Endothelial cell of umbilical vein (primary cell): ENCODE results near the gene EPS8. TPM values are rescaled to one million over a fixed set of nuclear protein-coding genes. Genes with fewer than 3 reads are reported as not detected.
"Not testable (repeated sequence)": the region's sequence is repeated elsewhere in the genome, so short reads cannot be mapped to it uniquely, and the experiment has no call there.

Experiments used
- BruUV-seq: library from RNA; stranded (reverse); fragments of 400-500 nt; replicated peaks from 2 replicates; lab custom pipeline; 2021; lab: Mats Ljungman, UMichigan
- CTCF ChIA-PET: fragments of 300-600, 350-600 bp; sonication (Branson Sonifier 250); formaldehyde crosslinking; loops from one replicate; lab custom pipeline; 2021; ENCODE audit warnings: antibody characterized with exemption, inconsistent platforms; lab: Charles Lee
- POLR2A ChIA-PET: fragments of 300-600, 350-600 bp; sonication (Branson Sonifier 250); formaldehyde crosslinking; loops from one replicate; lab custom pipeline; 2021; ENCODE audit warnings: antibody characterized with exemption, inconsistent platforms; lab: Charles Lee
- DNase-seq: peaks from one replicate; pipeline ENCODE4 v3.0.0-alpha.2; 2011; ENCODE audit warnings: low read depth, low spot score
- FAIRE-seq: peaks from 2 replicates; lab custom pipeline; 2011; peaks lifted over from hg19 to GRCh38; lab: Jason Lieb, UNC
- H2AFZ ChIP-seq: 2 replicates; pipeline ENCODE4 v1.6.0; 2012; ENCODE audit warnings: low read depth, low read length, control low read depth, inconsistent platforms
- H3K27ac ChIP-seq: 2 replicates; pipeline ENCODE4 v1.5.1; 2011; ENCODE audit warnings: low read depth, mild to moderate bottlenecking, control low read depth, low read length, moderate library complexity; ENCODE audit not compliant: insufficient read depth
- H3K27me3 ChIP-seq, 2 experiments: 2 replicates each; pipeline versions ENCODE4 v1.6.0 to v1.6.1; 2011; ENCODE audit warnings: low read length in 2 of 2, mixed read lengths in 1 of 2; ENCODE audit not compliant: control insufficient read depth in 2 of 2, insufficient read depth in 2 of 2
- H3K36me3 ChIP-seq, 2 experiments: 2 replicates in 1 of 2; 3 replicates in 1 of 2; pipeline ENCODE4 v1.5.1; 2011; ENCODE audit warnings: low read length in 2 of 2, mild to moderate bottlenecking in 1 of 2, moderate library complexity in 1 of 2; ENCODE audit not compliant: control insufficient read depth in 2 of 2, insufficient read depth in 2 of 2; ENCODE audit errors: extremely low read depth in 1 of 2
- H3K4me1 ChIP-seq: 3 replicates; pipeline ENCODE4 v1.5.1; 2011; ENCODE audit warnings: mild to moderate bottlenecking, low read length; ENCODE audit not compliant: control insufficient read depth, insufficient read depth; ENCODE audit errors: extremely low read depth
- H3K4me2 ChIP-seq: 2 replicates; pipeline ENCODE4 v1.6.1; 2011; ENCODE audit warnings: low read length, control low read depth, mixed read lengths; ENCODE audit not compliant: insufficient read depth
- H3K4me3 ChIP-seq, 3 experiments: fragments of 200-600 bp in 1 of 3; sonication (generic), shearing (Covaris generic) in 1 of 3; replicated peaks in 1 of 3; 2 replicates each; pipeline ENCODE4 v1.5.1; 2011 to 2016; ENCODE audit warnings: control low read depth in 3 of 3, low read length in 3 of 3, mild to moderate bottlenecking in 2 of 3, inconsistent platforms in 1 of 3, low read depth in 1 of 3, moderate library complexity in 1 of 3; ENCODE audit not compliant: insufficient read depth in 1 of 3
- H3K79me2 ChIP-seq: 2 replicates; pipeline ENCODE4 v1.6.0; 2012; ENCODE audit warnings: low read length, inconsistent platforms; ENCODE audit not compliant: control insufficient read depth, insufficient read depth
- H3K9ac ChIP-seq: replicated peaks from 2 replicates; pipeline ENCODE3; 2011; ENCODE audit warnings: low read length, control low read depth; ENCODE audit not compliant: insufficient read depth; ENCODE audit errors: extremely low read depth
- H3K9me1 ChIP-seq: replicated peaks from 3 replicates; pipeline ENCODE4 v1.6.0; 2011; ENCODE audit warnings: mild to moderate bottlenecking, low read length; ENCODE audit not compliant: control insufficient read depth, insufficient read depth; ENCODE audit errors: extremely low read depth
- H3K9me3 ChIP-seq: replicated peaks from 2 replicates; pipeline ENCODE4 v1.5.1; 2012; ENCODE audit warnings: low read length, inconsistent platforms; ENCODE audit not compliant: control insufficient read depth, insufficient read depth
- H4K20me1 ChIP-seq: replicated peaks from 2 replicates; pipeline ENCODE3; 2011; ENCODE audit warnings: mild to moderate bottlenecking, low read length; ENCODE audit not compliant: control insufficient read depth, insufficient read depth; ENCODE audit errors: extremely low read depth
- CTCF ChIP-seq, 2 donors: IDR thresholded peaks; 1 replicate in 1 of 2; 2 replicates in 1 of 2; pipeline ENCODE4 v1.5.1; 2011; ENCODE audit warnings: low read length in 2 of 2, mild to moderate bottlenecking in 2 of 2, moderate library complexity in 2 of 2, control low read depth in 1 of 2, inconsistent platforms in 1 of 2, low read depth in 1 of 2; ENCODE audit not compliant: insufficient read depth in 1 of 2; ENCODE audit errors: extremely low read depth in 1 of 2
- EZH2 ChIP-seq: IDR thresholded peaks from 2 replicates; pipeline ENCODE4 v1.6.1; 2012; ENCODE audit warnings: borderline replicate concordance, low read depth, mild to moderate bottlenecking, moderate library complexity, low read length, inconsistent platforms; ENCODE audit not compliant: severe bottlenecking
- FOS ChIP-seq: IDR thresholded peaks from 2 replicates; pipeline ENCODE4 v1.6.1; 2011; ENCODE audit warnings: mild to moderate bottlenecking, low read length, moderate library complexity, borderline replicate concordance; ENCODE audit not compliant: insufficient read depth
- GATA2 ChIP-seq: IDR thresholded peaks from 2 replicates; pipeline ENCODE4 v1.7.0; 2011; ENCODE audit warnings: low read depth, mild to moderate bottlenecking, moderate library complexity, mixed read lengths, low read length; ENCODE audit not compliant: insufficient read length, insufficient read depth
- JUN ChIP-seq: IDR thresholded peaks from 2 replicates; pipeline ENCODE4 v1.6.1; 2011; ENCODE audit warnings: borderline replicate concordance, low read depth; ENCODE audit not compliant: insufficient read length, insufficient read depth
- MAX ChIP-seq: IDR thresholded peaks from 2 replicates; pipeline ENCODE4 v1.6.1; 2011; ENCODE audit not compliant: insufficient read depth, insufficient read length
- MYC ChIP-seq: IDR thresholded peaks from one replicate; pipeline ENCODE4 v1.6.1; 2011; ENCODE audit warnings: mild to moderate bottlenecking, low read depth, low read length
- POLR2A ChIP-seq: IDR thresholded peaks from 2 replicates; pipeline ENCODE4 v1.6.1; 2012; ENCODE audit warnings: low read depth, mild to moderate bottlenecking, control low read depth, low read length
- POLR2AphosphoS5 ChIP-seq: IDR thresholded peaks from 2 replicates; pipeline ENCODE4 v1.6.1; 2012; ENCODE audit warnings: low read depth, mild to moderate bottlenecking, control low read depth, low read length, moderate library complexity; ENCODE audit not compliant: insufficient read depth
- dilution Hi-C: fragments of 300-500 bp; cut with MboI; formaldehyde crosslinking; loops from one replicate; pipeline ENCODE4 v1.15.0; 2019; ENCODE audit warnings: low sequenced_read_pairs; ENCODE audit not compliant: extremely low pct_ligation_motif_present
- intact Hi-C: fragments of 100-400 bp; cut with micrococcal nuclease; formaldehyde crosslinking; loops from one replicate; pipeline ENCODE4 v1.10.0; 2022
- polyA plus RNA-seq, 4 experiments: library from polyadenylated mRNA; depleted of rRNA in 3 of 4; stranded (reverse) in 3 of 4; unstranded in 1 of 4; fragments of >200 nt; gene quantifications; 2 replicates each; pipeline versions ENCODE4 v1.2.1 to v1.2.3, GENCODE V29; 2011 to 2012; ENCODE audit warnings: missing spikeins in 1 of 4
- total RNA-seq: library from RNA; stranded (reverse); gene quantifications from 2 replicates; pipeline ENCODE4 v1.2.3, GENCODE V29; 2021

Gene EPS8
- total and polyA plus RNA-seq, 2 donors (not counting 3 experiments of a cell fraction or from before 2014, with no cell fraction given): 8.4 to 11.9 TPM

- TF ChIP-seq FOS: no peak
- TF ChIP-seq JUN: no peak
- TF ChIP-seq MYC: no peak
- no peak for TF ChIP-seq POLR2AphosphoS5
- no peak for TF ChIP-seq CTCF (IDR thresholded peaks at IDR 0.05; ENCODE audit: extremely low read depth in 1 of 2, insufficient read depth in 1 of 2, low read depth in 1 of 2, low read length in 2 of 2)
- TF ChIP-seq EZH2: no peak
- TF ChIP-seq POLR2A: no peak
- TF ChIP-seq GATA2: no peak
- no peak for TF ChIP-seq MAX
- CTCF ChIA-PET: no interaction called here
- intact Hi-C loops: no loop called here
Observed at GRCh38 chr12:15741082-15741481, 48.1 kb downstream of the EPS8 start.

GRCh38 chr12:15740389-15740788 is 48.8 kb downstream of the EPS8 start:
- H3K9me3 ChIP-seq, H3K36me3 ChIP-seq, CTCF ChIA-PET, dilution Hi-C loops, FAIRE-seq, H3K79me2 ChIP-seq, DNase-seq, BruUV-seq, H3K9ac ChIP-seq, H2AFZ ChIP-seq, H4K20me1 ChIP-seq, intact Hi-C loops, H3K27ac ChIP-seq, H3K4me3 ChIP-seq, H3K4me1 ChIP-seq, H3K27me3 ChIP-seq, H3K4me2 ChIP-seq, H3K9me1 ChIP-seq, POLR2A ChIA-PET: not testable (repeated sequence)

More at GRCh38 chr12:15741082-15741481, 48.1 kb downstream of the EPS8 start:
- H3K4me1 ChIP-seq: no peaks in the 10 kb centered on the region
- no peak overlapping the region for H3K9ac ChIP-seq
- no TSS peak for BruUV-seq
- H3K79me2 ChIP-seq: no peaks in the 10 kb centered on the region
- no peak for DNase-seq
- H3K27ac ChIP-seq: no peak overlapping the region
- no peaks in the 10 kb centered on the region for H3K27me3 ChIP-seq
- H3K9me1 ChIP-seq: no peaks in the 10 kb centered on the region
- POLR2A ChIA-PET: no interaction called here
- no peak for FAIRE-seq
- H3K9me3 ChIP-seq: no peaks in the 10 kb centered on the region
- dilution Hi-C loops: no loop called here
- no peaks in the 10 kb centered on the region for H4K20me1 ChIP-seq
- H3K36me3 ChIP-seq: no peaks in the 10 kb centered on the region
- no peak overlapping the region for H2AFZ ChIP-seq
- H3K4me2 ChIP-seq: no peak overlapping the region
- H3K4me3 ChIP-seq: no peak overlapping the region
